Activated naive CD4-positive, alpha-beta T cell treated with anti-CD3 and anti-CD28 coated beads, Interleukin-2, amount 50 U/mL, for 72 hours (primary cell): Measurements from ENCODE around the gene ATP10D. TPM values are rescaled to one million over a fixed set of nuclear protein-coding genes. Genes with fewer than 3 reads are reported as not detected.

Source experiments
- ATAC-seq, 2 donors: fragments of 150-1000 bp; cut with Tn5 transposase; 2 replicates each; pipeline ENCODE4 v1.10.0; 2021; ENCODE audit warnings: mild to moderate bottlenecking in 2 of 2, moderate library complexity in 2 of 2
- DNase-seq, 2 donors: peaks; one replicate each; pipeline ENCODE4 v3.0.0; 2021 to 2022; ENCODE audit warnings: low spot score in 2 of 2
- H3K27ac Mint-ChIP-seq, 2 donors: one replicate each; pipeline ENCODE4 v1.8.0; 2022; ENCODE audit warnings: mild to moderate bottlenecking in 2 of 2, mixed read lengths in 2 of 2
- H3K36me3 Mint-ChIP-seq, 2 donors: one replicate each; pipeline ENCODE4 v1.8.0; 2022; ENCODE audit warnings: mixed read lengths in 2 of 2
- H3K9me3 Mint-ChIP-seq, 2 donors: one replicate each; pipeline ENCODE4 v1.8.0; 2022; ENCODE audit warnings: mixed read lengths in 2 of 2
- total RNA-seq, 2 donors: library from RNA; stranded (reverse); gene quantifications; one replicate each; pipeline ENCODE4 v1.2.3, GENCODE V29; 2022

Gene ATP10D
- total RNA-seq, 2 donors from 2014 or later: 4.0 to 11.3 TPM

GRCh38 chr4:47597696-47598095, 112.6 kb downstream of the ATP10D start:
- DNase-seq: no peak
- Mint-ChIP-seq H3K9me3 (no peaks in the 10 kb centered on the region), H3K27ac (no peak overlapping the region), H3K36me3 (no peaks in the 10 kb centered on the region)
- no peak for ATAC-seq

DNA sequence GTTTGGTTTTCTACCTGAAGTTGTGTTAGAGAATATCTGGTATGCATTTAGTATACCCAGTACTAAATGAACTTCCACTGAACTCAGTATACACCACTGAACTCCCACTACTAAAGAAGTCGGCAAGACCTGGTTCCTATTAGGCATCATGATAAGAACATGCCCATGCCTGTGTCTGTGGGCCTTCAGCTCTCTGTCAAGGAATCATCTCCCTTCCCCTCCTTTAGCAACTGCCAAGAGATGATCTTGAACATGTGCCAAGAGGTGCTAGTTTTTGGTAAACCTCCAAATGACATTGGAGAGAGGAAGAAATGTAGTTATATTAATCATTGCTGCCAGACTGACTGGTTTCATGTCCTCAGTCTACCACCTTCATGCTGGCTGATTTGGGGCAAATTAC, 113.2 kb downstream of the ATP10D start:
- ATAC-seq: no peak
- no peak overlapping the region for H3K27ac Mint-ChIP-seq
- H3K36me3 Mint-ChIP-seq: no peaks in the 10 kb centered on the region
- H3K9me3 Mint-ChIP-seq: no peaks in the 10 kb centered on the region
- DNase-seq: no peak

DNA sequence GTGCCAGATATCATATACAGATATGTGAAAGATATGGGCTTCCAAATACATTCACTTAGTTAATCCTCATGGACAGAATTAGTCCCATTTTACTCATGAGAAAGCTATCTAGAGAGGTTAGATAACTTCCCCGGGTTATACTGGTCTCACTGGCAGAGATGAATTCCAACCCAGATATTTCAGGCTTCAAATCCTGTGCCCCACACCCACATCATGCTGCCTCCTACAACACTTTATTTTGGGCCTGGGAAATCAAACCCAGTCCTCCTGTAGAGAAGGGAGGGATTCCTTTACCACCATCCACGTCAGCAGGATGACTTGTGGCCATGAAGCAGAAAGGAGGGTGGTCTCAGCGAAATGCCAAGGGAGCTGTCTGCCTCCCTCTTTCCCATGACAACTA, 113.8 kb downstream of the ATP10D start:
- no peak overlapping the region for H3K27ac Mint-ChIP-seq
- DNase-seq: no peak
- no peaks in the 10 kb centered on the region for H3K36me3 Mint-ChIP-seq
- no peak for ATAC-seq
- no peaks in the 10 kb centered on the region for H3K9me3 Mint-ChIP-seq

DNA sequence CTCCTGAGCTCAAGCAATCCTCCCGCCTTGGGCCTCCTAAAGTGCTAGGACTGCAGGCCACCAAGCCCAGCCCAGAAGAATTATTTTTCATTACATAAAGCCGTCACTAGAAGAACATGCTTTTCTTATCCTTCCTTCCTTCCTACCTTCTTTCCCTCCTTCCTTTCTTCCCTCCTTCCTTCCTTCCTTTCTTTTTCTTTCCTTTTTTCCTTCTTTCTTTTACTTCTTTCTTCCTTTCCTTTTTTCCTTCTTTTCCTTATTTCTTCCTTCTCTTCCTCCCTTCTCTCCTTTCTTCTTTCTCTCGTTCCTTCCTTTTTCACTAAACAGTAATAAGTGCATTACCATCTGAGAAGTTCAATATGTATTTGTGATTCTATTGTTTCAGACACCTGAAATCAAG, 121.4 kb downstream of the ATP10D start:
- DNase-seq (no peak), ATAC-seq (no peak)
- Mint-ChIP-seq H3K27ac (no peak overlapping the region), H3K36me3 (no peaks in the 10 kb centered on the region), H3K9me3 (no peaks in the 10 kb centered on the region)

GRCh38 chr4:47612116-47613023, 127.3 kb downstream of the ATP10D start:
- Mint-ChIP-seq H3K36me3 (no peaks in the 10 kb centered on the region), H3K9me3 (no peaks in the 10 kb centered on the region), H3K27ac (no peak overlapping the region)
- no peak for DNase-seq
- ATAC-seq: no peak

- DNase-seq (no peak), ATAC-seq (no peak)
- Mint-ChIP-seq H3K36me3 (no peaks in the 10 kb centered on the region), H3K27ac (no peak overlapping the region), H3K9me3 (no peaks in the 10 kb centered on the region)
These were observed 130.3 kb downstream of the ATP10D start for GRCh38 chr4:47615385-47615784.

DNA sequence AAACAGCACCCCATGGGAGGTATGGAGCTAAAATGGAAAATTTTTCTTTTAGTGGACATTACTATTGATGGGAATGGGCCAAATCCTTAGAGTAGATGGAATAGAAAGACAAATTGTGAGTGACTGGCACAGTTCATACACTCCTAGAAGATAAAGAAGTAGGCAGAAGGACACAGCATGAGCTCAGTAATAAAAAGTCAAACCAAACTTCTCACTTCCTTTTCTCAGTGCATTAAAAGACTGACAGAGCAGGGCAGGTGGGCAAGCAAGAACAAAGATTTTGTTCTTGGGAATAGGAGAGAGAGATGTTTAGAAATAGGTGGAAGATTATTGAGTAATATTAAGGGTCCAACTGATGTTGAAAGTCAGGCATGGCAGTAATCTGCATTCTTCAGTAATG, 132.5 kb downstream of the ATP10D start:
- H3K27ac Mint-ChIP-seq: no peak overlapping the region
- ATAC-seq: no peak
- no peaks in the 10 kb centered on the region for H3K36me3 Mint-ChIP-seq
- H3K9me3 Mint-ChIP-seq: no peaks in the 10 kb centered on the region
- DNase-seq: no peak

- DNase-seq: no peak
- H3K36me3 Mint-ChIP-seq: no peaks in the 10 kb centered on the region
- H3K9me3 Mint-ChIP-seq: no peaks in the 10 kb centered on the region
- ATAC-seq: no peak
- no peak overlapping the region for H3K27ac Mint-ChIP-seq
These were observed 134.6 kb downstream of the ATP10D start for GRCh38 chr4:47619691-47620090.

GRCh38 chr4:47621181-47621580, 136.1 kb downstream of the ATP10D start:
- no peaks in the 10 kb centered on the region for H3K36me3 Mint-ChIP-seq
- H3K27ac Mint-ChIP-seq: no peak overlapping the region
- no peaks in the 10 kb centered on the region for H3K9me3 Mint-ChIP-seq
- DNase-seq (no peak), ATAC-seq (no peak)

GRCh38 chr4:47624031-47624441, 139.0 kb downstream of the ATP10D start:
- no peak for ATAC-seq
- no peak overlapping the region for H3K27ac Mint-ChIP-seq
- H3K9me3 Mint-ChIP-seq: no peaks in the 10 kb centered on the region
- H3K36me3 Mint-ChIP-seq: no peaks in the 10 kb centered on the region
- DNase-seq: no peak

DNA sequence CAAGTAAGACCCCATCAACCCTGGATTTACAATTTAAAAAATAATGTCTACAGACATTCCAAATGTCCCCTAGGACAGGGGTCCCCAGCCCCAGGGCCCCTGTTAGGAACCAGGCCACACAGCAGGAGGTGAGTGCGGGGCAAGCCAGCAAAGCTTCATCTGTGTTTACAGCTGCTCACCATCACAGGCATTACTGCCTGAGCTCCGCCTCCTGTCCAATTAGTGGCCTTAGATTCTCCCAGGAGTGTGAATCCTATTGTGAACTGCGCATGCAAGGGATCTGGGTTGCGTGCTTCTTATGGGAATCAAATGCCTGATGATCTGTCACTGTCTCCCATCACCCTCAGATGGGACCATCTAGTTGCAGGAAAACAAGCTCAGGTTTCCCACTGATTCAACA, 146.1 kb downstream of the ATP10D start:
- no peak overlapping the region for H3K27ac Mint-ChIP-seq
- no peaks in the 10 kb centered on the region for H3K36me3 Mint-ChIP-seq
- ATAC-seq (no peak), DNase-seq (no peak)
- H3K9me3 Mint-ChIP-seq: no peaks in the 10 kb centered on the region

GRCh38 chr4:47639531-47639930, 154.5 kb downstream of the ATP10D start:
- Mint-ChIP-seq H3K27ac (no peak overlapping the region), H3K9me3 (peaks cover 0 to 5% of the 10 kb centered on the region in 2 donors), H3K36me3 (peaks cover 0 to 8% of the 10 kb centered on the region in 2 donors)
- DNase-seq: no peak
- ATAC-seq: no peak

- peaks cover 0 to 5% of the 10 kb centered on the region in 2 donors for H3K9me3 Mint-ChIP-seq
- ATAC-seq (no peak), DNase-seq (no peak)
- H3K27ac Mint-ChIP-seq: no peak overlapping the region
- peaks cover 0 to 8% of the 10 kb centered on the region in 2 donors for H3K36me3 Mint-ChIP-seq
These were observed 155.8 kb downstream of the ATP10D start for GRCh38 chr4:47640911-47641310.

DNA sequence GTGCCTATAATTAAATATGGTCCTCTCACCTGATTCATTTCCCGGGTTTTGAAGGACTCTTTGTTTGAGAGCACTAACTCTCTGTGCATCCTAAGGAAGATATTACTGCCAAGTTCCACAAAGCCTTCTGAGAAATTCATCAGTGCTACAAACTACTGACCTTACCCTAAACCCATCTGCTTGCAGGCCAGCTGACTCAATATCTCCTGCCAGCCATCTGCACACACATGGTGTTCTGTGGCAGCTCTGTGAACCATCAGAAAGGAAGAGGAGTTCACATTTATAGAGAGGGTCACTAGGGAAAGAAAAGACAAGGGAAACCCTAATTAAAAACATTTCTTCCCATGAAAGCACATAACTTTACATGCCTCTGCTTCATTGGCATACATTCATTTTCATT, 156.7 kb downstream of the ATP10D start:
- no peak for DNase-seq
- Mint-ChIP-seq H3K27ac (no peak overlapping the region), H3K9me3 (peaks cover 0 to 5% of the 10 kb centered on the region in 2 donors), H3K36me3 (peaks cover 0 to 4% of the 10 kb centered on the region in 2 donors)
- ATAC-seq: no peak

GRCh38 chr4:47642191-47642830, 157.2 kb downstream of the ATP10D start:
- DNase-seq: no peak
- Mint-ChIP-seq H3K36me3 (no peaks in the 10 kb centered on the region), H3K27ac (no peak overlapping the region), H3K9me3 (no peaks in the 10 kb centered on the region)
- no peak for ATAC-seq
